HG03558 (cell line): ENCODE measurements around the gene HNF1B.
"Not testable (repeated sequence)": the region's sequence is repeated elsewhere in the genome, so short reads cannot be mapped to it uniquely, and the experiment has no call there.

Experiments
- ATAC-seq: cut with Tn5 transposase; IDR thresholded peaks from one replicate; pipeline ENCODE4 v1.9.1; 2021; ENCODE audit warnings: moderate number of reproducible peaks; ENCODE audit not compliant: unreplicated experiment; ENCODE audit errors: extremely low read depth

The HNF1B gene, protein sequence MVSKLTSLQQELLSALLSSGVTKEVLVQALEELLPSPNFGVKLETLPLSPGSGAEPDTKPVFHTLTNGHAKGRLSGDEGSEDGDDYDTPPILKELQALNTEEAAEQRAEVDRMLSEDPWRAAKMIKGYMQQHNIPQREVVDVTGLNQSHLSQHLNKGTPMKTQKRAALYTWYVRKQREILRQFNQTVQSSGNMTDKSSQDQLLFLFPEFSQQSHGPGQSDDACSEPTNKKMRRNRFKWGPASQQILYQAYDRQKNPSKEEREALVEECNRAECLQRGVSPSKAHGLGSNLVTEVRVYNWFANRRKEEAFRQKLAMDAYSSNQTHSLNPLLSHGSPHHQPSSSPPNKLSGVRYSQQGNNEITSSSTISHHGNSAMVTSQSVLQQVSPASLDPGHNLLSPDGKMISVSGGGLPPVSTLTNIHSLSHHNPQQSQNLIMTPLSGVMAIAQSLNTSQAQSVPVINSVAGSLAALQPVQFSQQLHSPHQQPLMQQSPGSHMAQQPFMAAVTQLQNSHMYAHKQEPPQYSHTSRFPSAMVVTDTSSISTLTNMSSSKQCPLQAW

DNA sequence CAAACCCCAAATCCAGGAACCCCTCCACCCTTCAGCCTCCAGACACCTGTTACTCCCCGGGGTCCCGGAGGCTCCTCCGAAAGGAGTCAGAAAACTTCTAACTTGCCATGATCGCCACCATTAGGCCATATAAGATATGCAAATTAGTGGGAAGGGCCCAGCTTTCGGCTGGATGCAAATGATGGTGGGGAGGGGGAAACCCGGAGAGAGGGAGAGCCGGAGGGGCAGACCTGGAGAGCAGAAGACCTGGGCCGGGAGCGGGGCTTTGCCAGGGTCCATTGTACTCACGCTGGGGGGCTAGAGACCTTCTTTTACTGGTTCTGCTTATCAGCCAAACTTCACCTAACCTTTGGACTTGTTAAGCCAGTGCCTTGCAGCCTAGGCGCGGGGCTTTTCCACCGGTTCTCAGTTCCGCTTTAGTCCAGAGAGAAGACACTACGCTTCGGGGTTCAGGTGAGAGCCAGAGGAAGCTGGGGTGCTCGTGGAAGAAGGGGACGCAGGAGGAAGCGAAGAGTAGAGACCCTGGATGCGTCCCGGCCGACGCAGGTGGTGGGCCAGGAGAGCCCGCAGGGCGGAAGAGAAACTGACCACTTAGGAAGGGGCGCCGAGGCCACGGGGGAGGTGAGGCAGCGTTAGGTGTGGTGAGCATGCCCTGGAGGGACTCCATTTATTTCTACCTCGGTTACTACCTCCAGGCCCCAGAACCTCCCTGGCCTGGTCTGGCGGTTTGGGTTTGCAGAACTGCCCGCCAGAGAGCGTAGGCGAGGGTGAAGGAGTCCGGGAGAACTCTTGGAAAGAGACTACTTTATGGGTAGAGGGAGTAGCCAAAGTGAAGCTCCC lies at the start of gene HNF1B:
HNF1B (minus strand) TSS at position 99 of the 840 bp plus-strand sequence. CDS start 175 bp downstream, outside the sequence.
- no peak for ATAC-seq

DNA sequence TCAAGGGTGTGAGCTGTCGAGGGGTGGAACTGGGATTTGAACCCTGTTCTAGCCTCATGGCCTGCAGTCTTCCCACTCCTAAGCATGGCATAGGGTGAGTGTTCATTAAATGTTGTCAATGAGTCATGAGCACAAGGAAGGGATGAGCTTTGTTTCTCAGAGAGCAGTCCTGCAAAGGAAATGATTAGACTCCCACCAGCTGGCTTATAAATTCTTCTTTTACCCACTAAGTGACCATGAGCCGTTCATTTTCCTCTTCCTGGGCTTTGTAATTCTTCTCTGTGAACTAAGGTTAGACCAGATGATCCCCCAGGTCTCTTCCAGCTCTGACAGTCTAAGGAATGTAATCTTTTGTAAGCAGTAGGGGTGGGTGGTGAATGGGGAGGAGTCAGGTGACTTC lies 47.9 kb upstream of the HNF1B start:
- ATAC-seq, result no peak

DNA sequence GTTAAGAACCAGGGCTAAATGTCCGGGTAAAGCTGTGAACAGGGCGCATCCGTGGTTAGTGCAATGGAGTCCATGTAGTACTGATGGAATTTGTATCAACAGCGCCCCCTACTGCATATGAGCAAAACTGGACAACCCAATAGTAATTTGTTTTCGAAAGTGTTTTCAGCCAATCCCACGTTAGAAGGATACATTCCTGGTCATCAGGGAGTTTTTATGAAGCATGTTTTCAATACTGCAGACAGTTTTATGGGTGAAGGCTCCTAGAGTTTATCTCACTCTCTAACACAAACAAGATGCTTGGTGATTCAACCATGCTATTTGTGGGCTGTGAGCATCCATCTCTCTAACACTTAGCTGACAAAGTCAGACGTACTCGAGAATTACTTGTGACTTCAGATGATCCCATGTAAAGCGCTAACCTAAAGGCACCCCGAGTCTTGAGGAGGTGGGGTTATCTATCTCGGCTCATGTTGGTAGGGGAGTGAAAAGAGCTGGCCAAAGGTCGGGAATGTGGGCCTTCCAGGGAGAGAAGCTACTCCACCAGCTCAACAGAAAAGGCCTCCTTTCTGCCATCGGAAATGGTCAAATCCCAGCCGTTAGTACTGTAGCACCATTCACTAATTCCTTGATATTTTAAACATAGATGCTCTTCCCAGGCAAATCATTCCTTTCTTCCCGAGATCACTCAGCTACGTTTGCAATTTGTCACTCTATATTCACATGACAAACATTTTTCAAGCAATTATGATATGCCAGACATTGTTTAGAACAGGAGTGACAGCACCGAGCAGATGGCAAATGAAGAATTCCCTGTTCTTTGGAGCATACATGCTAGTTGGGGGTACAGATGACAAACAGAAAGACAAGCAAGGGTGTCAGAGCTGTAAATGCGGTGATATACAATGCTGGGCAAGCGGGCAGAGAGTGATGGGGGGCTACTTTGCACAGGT lies 46.9 kb upstream of the HNF1B start:
- no peak for ATAC-seq

DNA sequence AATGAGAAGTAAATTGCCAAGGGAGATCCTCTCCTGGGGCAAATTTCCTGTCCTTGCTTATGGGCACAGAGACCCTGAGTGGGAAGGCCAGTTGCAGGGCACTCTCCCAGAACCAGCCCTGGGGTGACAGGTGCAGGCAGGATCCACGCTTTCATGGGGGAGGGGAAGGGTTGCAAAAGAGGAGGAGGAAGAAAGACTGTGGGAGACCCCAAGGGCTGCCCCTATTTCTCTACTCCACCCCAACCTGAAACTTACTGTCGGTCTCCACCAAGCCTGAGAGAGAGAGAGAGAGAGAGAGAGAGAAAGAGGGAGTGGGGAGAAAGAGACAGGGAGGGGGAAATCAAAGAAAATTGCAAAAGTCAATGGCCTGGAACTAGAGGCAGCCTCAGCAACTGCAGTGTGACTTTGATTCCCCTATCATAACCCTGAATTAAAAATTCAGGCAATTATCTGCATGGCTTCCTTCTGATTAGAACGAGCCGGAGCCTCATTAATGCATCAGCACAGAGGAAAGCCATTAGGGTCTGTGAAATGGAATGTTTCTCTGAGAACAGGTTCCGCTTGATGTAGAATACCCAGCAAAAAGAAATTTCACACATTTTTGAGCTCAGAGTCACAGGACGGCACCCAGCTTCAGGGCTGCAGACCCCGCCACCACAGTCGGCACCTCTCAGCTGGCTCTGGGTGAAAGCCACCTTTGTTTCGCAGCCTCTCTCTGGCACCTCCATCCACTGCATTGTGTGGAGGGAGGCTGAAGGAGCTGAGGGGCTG lies 45.1 kb upstream of the HNF1B start:
- no peak for ATAC-seq

DNA sequence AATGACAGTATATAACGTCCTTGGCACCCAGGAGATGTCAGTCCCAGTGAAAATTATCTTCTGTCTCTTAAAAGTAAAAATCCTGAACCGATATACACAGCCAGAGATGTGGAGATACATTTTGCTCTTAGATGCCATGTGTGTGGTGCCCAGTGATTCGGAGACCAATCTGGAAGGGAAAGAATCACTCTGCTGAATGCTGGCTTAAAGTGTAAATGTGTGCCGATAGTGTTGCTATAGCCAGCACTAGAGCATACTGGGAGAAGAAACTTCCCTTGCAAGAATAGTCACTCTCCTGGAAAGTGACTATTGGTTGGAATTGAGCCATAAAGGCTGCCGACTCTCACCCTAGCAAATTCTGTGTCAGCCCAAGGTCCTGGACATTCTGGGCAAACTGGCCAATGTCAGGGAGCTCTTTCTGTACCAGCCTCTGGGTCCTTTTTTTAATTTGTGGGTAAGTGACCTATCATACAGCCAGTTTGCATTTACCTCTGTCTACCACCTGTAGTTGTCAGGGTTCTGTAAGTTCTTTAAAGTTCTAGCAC lies 44.2 kb upstream of the HNF1B start:
- no peak for ATAC-seq

DNA sequence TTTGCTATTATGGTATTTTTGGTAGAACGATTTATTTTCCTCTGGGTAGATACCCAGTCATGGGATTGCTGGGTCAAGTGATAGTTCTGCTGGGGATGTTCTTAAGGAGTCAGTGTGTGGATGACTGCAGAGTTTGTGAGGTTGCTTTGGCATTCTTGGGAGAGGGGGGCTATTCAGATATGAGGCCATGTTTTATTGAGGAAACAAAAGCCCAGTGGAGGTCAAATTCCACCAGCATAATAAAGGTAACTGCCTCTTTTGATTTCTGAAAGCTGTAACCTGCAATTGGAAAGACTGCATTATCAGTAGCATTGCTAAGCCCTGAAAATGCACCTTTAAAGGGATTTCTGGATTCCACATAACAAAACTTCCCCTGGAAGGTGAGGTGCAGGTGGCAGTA lies 43.7 kb upstream of the HNF1B start:
- ATAC-seq, result no peak

DNA sequence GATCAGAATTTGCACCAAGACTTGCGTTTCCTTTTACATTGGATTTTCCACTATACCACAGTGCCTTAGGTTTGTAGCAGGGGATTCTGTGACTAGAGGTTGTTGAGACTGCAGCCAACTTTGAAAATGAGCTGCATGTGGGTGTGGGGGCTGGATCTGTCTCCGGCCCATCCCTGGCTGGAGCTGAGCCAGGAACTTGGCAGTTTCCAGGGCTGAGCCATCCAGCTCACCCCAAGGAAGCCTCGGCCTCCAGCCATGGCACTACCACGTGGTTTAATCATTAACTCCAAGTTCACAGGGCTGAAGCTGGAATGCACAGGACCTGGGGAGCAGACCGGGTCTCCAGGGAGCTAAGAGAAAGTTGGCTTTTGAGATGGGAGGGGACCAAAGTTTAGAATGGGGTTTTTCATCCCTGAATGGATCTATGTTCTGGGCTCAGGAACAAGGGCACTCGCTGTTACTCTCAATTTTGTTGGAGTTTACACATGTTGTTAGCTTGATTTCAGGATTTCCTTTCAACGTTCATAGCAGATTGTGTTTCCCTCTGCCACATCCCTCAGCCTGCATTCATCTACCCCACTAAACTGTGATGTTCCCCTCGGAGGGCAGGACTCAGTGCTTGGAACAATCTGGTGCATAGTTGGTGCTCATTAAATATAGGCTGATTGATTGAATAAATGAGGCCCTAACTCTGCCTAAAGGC lies 42.3 kb upstream of the HNF1B start:
- ATAC-seq, result no peak

DNA sequence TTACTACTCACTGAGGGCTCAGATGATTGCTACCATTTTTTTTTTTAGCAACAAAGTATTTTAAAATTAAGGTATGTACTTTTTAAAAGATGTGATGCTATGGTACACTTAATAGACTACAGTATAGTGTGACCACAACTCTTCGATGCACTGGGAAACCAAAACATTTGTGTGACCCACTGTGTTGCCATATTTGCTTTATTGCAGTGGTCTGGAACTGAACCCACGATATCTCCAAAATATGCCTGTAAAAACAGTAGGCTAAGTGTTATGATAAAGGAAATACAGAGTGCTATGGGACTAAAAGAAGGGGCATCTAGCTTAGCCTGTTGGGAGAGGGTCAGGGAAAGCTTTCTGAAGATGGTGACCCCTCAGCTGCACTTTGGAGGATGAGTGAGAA lies 41.6 kb upstream of the HNF1B start:
- ATAC-seq, result no peak

DNA sequence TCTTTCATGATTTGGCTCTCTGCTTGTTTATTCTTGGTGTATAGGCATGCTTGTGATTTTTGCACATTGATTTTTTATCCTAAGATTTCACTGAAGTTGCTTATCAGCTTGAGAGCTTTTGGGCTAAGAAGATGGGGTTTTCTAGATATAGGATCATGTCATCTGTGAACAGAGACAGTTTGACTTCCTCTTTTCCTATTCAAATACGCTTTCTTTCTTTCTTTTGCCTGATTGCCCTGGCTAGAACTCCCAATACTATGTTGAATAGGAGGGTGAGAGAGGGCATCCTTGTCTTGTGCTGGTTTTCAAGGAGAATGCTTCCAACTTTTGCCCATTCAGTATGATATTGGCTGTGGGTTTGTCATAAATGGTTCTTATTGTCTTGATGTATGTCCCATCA lies 37.6 kb upstream of the HNF1B start:
- ATAC-seq, result not testable (repeated sequence)

DNA sequence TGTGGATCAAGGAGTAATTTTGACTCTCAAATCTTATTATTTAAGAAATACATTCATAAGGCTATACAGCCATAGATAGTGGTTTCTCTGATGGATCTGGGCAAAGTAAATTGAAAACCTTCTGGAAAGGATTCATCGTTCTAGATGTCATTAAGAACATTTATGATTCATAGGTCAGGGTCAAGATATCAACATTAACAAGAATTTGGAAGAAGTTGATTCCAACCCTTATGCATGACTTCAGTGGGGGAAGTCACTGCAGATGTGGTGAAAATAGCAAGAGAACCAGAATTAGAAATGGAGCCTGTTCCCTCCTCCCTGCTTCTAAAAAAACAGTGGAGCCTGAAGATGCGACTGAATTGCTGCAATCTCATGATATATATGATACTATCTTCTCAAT lies 36.6 kb upstream of the HNF1B start:
- no peak for ATAC-seq

DNA sequence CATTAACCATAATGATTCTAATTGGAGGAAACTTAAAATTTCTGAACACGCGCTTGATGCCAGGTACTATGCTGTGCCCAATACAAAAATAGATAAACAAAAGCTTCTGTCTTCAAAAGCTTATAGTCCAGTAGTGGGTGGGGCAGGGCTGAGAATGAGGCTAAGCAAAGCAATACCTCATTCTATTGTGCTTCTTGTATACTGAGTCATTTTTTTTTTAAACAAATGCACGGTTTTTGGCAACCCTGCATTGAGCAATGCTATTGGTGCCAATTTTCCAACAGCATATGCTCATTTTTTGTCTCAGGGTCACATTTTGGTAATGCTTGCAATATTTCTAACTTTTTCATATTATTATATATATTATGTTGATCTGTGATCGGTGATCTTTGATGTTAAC lies 34.7 kb upstream of the HNF1B start:
- no peak for ATAC-seq

DNA sequence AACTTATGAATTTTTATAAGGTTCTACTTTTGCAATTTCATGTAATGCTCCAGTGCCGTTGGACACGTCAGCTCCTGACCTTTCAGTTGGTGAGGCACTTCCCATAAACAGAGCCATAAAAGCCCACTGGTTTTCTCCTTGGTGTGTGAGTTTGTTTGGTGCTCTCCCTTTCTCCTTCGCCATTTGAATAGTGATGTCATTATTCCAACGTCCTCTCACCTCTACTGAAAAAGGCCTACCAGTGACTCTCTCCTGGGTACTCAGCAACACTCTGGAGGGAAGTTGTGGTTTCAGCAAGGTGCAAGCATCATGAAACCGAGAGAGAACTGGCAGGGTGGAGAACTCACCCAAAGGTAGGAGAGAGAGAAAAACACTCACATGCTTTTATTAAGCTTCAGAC lies 29.6 kb upstream of the HNF1B start:
- ATAC-seq, result peak; percentile 77

DNA sequence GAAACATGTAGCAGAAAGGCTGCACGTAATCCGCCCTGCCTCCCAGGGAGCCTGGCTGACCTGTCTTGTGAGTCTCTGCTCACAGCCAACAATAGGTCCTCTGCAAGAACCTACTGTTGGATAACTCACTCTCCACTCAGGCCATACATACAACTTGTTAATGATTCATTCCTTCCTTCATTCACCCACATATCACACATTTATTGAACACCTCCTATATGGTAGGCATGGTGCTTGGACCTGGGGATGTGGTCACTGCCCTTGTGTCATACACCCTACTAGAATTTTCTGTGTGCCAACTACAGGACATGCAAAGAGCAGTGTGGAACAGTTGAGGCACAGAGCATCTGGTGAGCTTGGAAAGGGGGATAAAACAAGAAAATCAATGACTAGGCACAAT lies 28.1 kb upstream of the HNF1B start:
- no peak for ATAC-seq

DNA sequence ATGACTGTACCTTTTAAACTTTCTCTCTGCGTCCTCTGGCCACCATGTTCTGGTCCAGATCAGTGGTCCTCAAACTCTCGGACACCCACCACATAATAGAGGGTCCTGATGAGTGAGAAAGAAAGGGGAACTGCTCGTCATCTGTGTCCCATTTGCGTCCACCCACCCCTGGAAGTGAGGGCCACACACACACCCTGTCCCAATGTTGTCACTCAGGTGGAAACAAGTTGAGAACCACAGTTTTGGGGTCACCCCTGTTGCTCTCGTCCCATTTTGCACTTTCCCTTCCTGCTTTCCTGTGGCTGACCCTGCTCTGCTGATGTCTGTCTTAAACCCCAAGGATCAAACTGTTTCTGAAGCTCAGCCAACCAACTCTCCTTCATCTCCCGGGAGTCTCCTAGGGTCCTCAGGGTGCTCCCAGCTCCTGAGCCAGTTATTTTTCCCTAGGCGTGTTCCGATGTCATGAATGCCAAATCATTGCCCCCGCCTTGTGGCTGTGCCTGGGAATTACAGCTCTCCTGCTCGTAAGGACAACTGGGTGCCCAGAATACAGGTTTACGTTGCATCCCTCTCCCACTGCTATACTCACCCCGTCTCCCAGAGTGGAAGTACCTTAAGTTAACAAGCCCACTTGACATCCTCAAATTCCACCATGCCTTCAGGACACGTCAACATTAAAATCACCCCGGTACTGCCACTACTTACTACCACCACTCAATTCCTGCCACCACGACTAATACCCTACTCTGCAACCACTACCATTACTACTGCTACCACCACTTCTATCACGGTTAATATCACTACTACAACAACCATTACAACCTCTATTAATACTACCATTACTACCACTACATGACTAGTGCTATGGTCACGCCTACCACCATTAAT lies 26.0 kb upstream of the HNF1B start:
- no peak for ATAC-seq

DNA sequence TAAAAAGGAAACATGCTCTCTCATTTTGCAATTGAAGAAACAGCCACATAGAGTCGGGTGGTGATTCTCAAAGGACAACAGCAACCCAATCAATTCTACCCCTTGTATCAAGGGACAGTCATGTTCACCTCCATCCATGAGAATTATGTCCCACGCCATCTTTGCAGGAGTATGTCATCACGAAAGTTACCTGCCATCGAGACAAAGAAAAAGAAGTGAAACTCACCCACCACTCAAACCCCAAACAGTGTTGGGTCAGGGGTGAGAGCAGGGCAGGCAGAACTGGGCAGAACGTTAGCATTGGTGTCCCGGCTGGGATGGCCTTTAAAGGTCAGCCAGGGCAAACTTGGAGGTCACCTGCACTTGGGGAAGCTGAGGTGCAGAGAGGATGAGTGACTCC lies 24.2 kb upstream of the HNF1B start:
- no peak for ATAC-seq

DNA sequence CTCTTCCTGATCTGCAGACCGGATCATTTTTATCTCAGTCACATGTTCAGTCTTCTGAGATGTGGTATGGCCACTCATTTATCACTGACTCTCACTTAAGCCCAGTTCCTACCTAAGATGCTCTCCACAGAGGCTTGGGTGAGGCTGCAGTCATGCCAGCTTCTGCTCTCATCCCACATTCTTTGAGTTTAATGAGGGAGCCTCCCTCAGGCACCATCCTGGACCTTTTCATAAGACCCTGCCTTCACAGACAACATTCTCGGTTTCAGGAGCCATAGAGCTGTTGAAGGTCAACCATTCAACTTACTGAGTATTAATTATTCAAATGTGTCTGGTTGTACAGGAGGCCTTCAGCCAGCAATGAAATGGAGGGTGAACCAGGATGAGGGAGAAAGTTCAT lies 23.6 kb upstream of the HNF1B start:
- ATAC-seq, result no peak

DNA sequence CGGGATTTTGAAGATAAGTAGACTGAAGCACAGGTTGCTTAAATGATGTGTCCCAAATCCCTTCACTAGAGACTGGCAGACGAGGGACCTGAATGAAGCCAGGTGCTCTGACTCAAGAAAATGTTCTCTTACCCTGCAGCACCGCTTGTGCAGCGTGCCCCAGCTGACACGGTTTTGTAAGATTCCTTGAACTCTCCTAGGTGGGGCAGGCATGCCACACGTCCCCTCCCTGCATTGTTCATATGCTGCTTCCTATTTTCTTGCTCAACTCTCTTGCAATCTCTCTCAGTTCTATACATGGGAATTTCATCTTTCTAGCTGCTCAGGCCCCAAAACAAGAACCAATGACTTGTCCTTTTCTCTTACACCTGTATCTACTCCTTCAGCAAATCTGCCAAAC lies 22.1 kb upstream of the HNF1B start:
- ATAC-seq, result no peak

DNA sequence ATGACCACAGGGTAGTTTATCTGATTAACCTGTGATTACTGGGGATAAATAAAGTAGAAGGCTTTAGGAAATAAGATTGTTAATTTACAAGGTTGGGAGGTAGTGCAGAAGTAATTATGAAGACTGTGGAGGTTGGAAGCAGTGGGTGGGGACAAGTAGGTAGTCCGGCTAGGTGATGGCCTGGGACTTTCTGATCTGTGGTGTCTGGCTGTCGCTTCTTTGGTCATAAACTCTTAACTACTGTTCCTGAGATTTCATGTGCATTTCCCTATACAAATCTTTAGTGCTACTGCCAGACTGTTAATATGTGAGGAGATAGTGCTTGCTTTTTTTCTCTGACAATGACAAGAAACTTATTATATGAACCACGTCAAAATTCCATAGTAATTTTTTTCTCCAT lies 19.5 kb upstream of the HNF1B start:
- no peak for ATAC-seq
